NOMO-1 treated with dmso at 0.1 percent for 144 hours (cell line): ENCODE data around the gene RBMY1D.
"Not testable (repeated sequence)": the region's sequence is repeated elsewhere in the genome, so short reads cannot be mapped to it uniquely, and the experiment has no call there.

Experiments used
- DNase-seq: peaks from one replicate; lab custom pipeline; 2025; ENCODE audit not compliant: unreplicated experiment; lab: John Stamatoyannopoulos, UW

Gene RBMY1D

GRCh38 chrY:21894426-21894825, at the start of gene RBMY1D:
Gene RBMY1D, minus strand, starts transcription at chrY:21894526. Its CDS starts 2,013 bp downstream, at chrY:21892513.
- DNase-seq = not testable (repeated sequence)

GRCh38 chrY:21917932-21918331, 23.6 kb upstream of the RBMY1D start, which contains the start of gene RBMY1E:
Gene RBMY1E, minus strand, starts transcription at chrY:21918032. Its CDS starts 1,978 bp downstream, at chrY:21916054.
- not testable (repeated sequence) for DNase-seq

- DNase-seq = not testable (repeated sequence)
These were observed 24.8 kb downstream of the RBMY1D start for GRCh38 chrY:21869407-21870076.

GRCh38 chrY:21845481-21845880, 48.8 kb downstream of the RBMY1D start:
- DNase-seq = no peak

GRCh38 chrY:21842090-21842489, 52.2 kb downstream of the RBMY1D start:
- DNase-seq = no peak

GRCh38 chrY:21839489-21839888, 54.8 kb downstream of the RBMY1D start:
- DNase-seq = no peak

- no peak for DNase-seq
These were observed 58.0 kb downstream of the RBMY1D start for GRCh38 chrY:21836343-21836742.

GRCh38 chrY:21835052-21835451, 59.3 kb downstream of the RBMY1D start:
- no peak for DNase-seq
